GM18502 (cell line): ENCODE data around the gene SNX21.

Experiments
- ATAC-seq: cut with Tn5 transposase; IDR thresholded peaks from one replicate; pipeline ENCODE4 v1.9.1; 2021; ENCODE audit warnings: mild to moderate bottlenecking; ENCODE audit not compliant: unreplicated experiment, poor library complexity

Gene SNX21

DNA sequence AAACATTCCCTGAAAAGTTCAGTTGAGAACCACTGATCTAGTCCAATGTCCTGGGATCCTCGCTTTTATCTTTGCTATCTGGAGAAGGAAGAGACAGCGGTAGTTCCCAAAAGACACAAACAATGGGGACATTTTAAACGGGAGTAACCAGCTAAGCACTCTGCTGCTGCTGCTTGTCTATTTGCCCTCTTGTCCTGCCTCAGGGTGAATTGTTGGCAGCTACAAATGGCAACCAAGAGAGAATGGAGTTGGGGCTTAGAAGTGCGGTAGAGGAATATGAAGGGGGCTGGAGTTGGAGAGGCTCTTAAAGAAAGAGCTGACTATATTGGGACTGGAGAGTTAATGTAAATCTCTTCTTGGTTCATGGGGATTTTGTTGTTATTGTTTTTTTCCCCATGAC, 41.0 kb downstream of the SNX21 start:
- ATAC-seq, result no peak

DNA sequence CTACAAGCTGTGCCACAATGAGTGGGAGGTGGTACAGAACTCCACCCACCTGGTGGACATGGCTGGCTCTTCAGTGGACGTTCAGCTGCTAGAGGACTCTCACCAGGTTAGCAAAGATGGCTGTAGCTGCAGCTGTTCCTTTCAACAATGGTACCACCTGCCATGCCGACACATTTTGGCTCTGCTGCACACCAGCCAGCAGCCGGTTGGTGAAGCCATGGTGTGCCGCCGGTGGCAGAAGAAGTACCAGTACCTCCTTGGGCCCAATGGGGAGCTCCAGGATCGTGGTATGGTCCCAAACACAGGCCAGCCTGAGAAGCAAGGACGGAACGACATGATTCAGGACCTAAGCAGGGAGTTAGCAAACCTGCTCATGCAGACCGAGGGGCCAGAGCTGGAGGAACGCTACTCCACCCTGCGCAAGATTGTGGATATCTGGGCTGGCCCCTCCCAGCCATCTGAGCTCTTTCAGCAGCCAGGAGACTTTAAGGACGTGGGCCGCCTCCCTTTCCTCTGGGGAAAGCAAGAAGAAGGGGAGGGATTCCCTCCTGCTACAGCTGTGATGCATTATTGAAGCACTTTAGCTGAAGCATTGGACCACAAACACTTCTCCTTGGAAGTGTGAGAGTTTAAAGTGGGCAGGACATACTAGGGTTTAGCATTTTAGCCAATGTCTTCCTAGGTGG, 44.6 kb downstream of the SNX21 start:
- ATAC-seq, result no peak

DNA sequence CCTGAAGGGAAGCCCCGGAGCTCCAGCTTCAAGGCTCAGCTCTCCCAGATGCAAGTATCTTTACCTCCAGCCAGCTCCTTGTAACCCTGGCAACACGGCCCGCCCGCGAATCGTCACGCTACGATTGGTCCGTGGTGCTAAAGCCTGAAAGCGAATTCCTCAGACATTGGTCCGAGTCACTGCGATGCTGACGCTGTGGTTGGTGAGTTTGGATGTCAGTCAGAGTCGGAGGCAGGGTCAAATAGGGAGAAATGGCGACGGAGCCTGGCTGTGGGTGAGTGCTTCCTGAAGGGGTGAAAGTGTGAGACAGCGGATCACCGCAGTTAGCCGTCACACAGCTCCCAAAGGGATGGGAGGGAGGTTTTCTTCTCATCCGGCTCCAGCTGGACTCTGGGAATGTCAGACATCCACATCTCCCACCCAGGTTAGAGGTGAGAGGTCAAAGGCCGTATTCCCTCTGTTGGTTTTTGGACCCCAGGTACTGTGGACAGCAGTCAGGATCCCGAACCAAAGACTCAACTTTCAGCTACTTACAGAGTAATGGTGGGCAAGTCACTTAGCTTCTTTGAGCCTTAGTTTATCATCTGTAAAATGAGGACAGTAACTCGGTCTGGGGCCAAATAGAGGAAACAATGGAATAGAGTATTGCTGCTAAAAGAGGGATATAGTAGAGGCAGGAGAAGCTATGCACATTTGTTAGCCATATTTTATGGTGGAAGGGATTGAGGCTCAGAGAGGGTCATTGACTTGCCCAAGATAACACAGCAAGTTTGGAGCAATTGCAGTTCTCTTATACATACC, 47.6 kb downstream of the SNX21 start, which contains the start of gene ZSWIM1:
TSS of gene ZSWIM1 (plus strand) at position 240 of the 801 bp plus-strand sequence. CDS start 1,366 bp downstream, outside the sequence.
- ATAC-seq, result peak; percentile 96

DNA sequence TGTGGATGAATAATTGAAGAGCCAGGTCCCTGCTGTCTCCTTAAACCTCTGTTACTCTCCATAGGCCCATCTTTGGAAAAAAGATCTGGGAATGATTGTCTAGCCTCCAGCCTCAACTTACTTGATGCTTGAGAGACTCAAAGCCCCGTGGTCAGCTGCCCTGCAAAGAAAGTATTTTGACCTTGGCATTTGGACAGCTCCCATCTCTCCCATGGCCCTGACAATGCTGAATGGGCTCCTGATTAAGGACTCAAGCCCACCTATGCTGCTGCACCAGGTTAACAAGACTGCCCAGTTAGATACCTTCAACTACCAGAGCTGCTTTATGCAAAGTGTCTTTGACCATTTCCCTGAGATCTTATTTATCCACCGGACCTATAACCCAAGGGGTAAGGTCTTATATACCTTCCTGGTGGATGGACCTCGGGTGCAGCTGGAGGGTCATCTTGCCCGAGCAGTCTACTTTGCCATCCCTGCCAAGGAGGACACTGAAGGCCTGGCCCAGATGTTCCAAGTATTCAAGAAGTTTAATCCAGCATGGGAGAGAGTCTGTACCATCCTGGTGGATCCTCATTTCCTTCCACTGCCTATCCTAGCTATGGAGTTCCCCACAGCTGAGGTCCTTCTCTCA, 49.0 kb downstream of the SNX21 start:
- ATAC-seq, result no peak

DNA sequence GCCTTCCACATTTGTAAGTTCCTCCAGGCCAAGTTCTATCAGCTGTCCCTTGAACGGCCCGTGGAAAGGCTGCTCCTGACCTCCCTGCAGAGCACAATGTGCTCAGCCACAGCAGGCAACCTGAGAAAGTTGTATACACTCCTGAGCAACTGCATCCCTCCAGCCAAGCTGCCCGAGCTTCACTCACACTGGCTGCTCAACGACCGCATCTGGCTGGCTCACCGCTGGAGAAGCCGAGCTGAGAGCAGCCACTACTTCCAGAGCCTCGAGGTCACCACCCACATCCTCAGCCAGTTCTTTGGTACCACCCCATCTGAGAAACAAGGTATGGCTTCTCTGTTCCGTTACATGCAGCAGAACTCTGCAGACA, 49.5 kb downstream of the SNX21 start:
- ATAC-seq, result no peak

DNA sequence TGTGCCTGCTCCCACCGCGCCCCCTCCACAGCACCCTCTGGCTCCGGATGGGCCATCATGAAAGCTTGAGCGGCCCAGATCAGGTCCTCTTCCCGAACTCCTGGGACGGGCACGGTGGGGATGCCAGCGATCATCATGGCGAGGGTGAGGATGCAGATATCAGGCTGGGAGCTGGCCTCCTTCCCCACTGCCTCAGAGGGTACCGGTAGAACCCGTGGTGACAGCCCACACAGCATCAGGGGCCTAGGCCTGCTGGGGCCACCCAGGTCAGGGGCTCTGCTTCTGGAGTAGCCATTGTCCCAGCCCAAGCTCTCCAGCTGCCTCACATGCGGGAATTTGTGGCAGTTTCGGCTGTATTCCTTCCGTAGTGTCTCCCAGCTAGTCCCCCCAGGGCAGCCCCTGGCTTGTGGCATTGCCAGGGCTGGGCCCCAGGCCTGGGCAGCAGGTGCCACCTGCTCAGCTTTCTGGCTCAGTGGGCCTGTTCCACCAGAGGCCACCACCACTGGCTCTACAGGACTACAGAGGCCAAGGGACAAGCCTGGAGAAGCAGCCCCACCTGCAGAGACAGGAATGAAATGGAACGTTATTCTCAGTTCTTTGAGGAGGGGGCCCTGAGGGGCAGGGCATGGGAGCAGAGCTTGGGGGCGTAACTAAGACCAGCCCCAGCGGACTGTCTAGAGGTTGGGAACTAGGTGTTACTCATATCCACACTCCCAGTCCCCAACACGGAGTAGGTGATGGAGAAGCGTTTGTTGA, 53.2 kb downstream of the SNX21 start:
- no peak for ATAC-seq

DNA sequence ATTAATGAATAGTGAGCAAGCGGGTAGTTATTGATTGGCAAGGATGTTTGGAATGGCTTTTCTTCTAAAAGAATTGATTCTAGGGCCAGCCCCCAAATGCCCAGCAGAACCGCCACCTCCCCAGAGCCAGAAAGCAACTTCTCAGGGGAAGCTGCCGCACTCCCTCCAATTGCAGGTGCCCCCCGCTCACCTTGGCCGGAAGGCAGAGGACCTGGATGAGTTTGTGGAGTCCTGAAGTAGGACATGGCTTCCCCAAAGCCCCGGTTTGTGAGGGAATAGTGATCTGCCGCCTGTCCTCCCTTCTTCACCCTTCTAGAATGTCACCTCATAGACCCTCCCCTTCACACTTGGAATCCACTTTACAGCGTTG, 53.7 kb downstream of the SNX21 start, which contains the start of gene SPATA25:
TSS of gene SPATA25 (minus strand) at position 277 of the 370 bp plus-strand sequence. CDS start at position 245, 32 bp downstream.
- ATAC-seq, result no peak

DNA sequence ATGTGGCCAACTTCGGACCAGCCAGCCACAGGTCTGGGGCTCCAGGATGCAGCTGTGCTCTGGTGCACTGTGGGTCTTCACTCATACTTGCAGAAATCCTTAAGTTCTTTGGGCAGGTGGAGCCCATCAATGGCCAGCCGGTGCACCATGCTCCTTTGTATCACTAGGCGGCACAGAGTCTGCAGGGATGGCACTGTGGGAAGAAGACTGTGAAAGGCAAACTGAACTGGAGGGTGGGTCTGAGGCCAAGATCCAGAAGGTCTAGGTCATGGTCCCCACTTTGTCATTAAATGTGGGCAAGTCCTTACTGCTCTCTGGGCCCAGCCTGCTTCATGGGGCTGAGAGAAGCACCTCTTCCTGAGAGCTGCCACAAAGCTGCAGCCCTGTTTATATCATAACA, 55.1 kb downstream of the SNX21 start:
- ATAC-seq, result no peak

DNA sequence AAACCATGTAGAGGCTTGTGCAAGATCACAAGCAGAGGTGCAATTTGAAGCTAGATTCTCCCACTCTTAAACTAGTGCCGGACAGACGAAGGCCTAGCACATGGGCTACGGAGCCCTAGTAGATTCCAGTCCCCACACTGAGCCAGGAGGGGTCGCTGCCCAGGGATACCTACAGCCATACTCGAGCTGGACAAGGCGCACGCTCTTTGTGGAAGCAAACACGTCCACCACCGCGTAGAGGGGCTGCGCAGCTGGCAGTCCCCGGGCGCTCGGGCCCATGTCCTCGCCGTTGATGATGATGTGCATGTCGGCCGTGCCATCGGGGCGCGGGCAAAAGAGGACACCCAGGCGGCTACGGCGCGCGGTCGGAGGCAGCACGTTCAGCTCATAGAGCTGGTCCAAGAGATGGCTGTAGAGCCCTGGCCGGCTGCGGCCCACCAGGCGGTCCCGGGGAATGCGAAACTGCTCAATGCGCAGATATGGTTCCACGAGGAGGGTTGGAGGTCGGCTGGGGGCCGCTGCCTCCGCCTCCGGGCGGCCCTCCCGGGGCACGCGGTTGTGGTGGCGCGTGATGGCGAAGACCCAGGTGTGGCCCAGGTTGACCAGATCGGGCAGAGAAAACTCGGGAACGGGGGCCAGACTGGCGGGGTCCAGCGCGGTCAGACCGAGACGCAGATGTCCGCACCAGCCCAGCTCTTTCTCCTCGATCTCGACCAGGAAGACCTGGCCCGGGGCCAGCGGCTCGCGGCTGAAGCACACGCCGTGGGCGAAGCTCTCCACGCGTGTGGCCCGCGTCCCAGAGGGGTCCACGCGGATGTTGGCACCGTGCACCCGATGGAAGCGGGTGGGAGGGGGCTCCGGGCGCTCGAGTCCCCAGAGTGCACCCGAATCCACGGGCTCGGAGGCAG, 56.7 kb downstream of the SNX21 start:
- no peak for ATAC-seq

DNA sequence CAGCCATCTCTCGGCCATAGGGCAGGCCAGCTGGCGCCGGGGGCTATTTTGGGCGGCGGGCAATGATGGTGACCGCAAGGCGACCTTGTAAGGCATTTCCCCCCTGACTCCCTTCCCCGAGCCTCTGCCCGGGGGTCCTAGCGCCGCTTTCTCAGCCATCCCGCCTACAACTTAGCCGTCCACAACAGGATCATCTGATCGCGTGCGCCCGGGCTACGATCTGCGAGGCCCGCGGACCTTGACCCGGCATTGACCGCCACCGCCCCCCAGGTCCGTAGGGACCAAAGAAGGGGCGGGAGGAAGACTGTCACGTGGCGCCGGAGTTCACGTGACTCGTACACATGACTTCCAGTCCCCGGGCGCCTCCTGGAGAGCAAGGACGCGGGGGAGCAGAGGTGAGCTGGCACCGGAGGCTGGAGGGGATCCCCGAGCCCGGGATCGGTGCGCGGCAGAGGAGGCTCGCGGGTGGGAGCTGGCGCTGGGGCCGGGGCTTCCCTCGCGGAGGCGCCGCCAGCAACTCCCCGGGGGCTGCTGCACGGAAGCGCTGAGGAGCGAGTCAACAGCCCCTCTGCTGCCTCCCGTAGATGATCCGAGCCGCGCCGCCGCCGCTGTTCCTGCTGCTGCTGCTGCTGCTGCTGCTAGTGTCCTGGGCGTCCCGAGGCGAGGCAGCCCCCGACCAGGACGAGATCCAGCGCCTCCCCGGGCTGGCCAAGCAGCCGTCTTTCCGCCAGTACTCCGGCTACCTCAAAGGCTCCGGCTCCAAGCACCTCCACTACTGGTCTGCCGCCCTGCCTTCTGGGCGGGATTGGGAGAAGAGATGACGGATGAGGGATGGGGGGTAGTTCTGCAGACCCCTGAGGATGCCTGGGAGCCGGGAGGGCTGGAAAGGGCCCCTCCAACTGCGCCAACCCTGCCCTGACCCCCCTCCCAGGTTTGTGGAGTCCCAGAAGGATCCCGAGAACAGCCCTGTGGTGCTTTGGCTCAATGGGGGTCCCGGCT, 57.7 kb downstream of the SNX21 start, which contains the start of the genes CTSA and NEURL2:
TSS of gene CTSA (plus strand) at position 351 of the 999 bp plus-strand sequence. CDS start at position 585, 234 bp downstream.
TSS of gene NEURL2 (minus strand) at position 224 of the 999 bp plus-strand sequence. CDS start at position 7, 217 bp downstream.
- peak; percentile 79 for ATAC-seq

DNA sequence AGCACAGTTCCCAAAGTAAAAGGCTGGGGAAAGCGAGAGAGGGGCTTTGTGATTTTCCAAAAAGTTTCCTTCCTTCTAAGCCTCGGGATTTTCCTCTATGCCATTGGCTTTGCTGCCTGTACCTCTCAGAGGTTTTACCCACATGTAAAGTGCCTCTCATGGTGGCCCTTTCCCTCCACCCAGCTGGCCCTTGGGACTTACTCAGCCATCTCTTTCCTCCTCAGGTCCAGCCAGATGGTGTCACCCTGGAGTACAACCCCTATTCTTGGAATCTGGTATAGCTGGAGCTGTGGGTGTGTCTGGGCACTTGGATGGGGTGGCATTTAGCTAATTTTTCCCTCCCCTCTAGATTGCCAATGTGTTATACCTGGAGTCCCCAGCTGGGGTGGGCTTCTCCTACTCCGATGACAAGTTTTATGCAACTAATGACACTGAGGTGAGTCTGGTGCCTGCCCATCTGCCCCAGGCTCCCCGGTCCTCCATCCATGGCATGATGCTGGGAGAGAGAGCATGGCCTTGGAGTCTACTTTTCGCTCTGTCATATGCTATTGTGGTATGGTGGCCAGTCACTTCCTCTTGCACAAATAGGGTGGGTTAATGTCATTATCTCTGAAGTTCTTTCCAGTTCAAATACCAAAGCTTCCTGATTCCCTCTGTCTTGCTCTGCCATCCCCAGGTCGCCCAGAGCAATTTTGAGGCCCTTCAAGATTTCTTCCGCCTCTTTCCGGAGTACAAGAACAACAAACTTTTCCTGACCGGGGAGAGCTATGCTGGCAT, 58.6 kb downstream of the SNX21 start:
- ATAC-seq, result no peak
